ENCODE measurements around the gene ETV1.

DNA sequence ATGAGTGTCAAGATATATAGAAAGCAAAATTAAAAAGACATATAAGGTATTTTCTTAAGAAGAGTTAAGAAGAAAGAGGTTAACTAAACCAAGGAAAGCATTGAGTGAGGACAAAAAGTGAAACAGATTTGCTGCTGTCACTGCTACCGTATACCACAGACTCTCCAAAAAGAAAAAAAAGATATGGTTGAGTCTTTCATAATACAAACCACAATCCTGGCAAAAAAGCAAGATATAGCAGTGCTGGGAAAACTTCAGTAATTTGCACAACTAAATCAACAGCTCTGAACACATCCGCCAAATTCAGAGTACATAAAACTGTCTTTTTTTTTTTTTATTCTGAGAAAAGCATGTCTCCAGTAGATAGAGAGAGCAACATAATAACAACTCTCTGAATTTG is 114.7 kb downstream of the ETV1 start:
- TF ChIP-seq, protein P1, sequence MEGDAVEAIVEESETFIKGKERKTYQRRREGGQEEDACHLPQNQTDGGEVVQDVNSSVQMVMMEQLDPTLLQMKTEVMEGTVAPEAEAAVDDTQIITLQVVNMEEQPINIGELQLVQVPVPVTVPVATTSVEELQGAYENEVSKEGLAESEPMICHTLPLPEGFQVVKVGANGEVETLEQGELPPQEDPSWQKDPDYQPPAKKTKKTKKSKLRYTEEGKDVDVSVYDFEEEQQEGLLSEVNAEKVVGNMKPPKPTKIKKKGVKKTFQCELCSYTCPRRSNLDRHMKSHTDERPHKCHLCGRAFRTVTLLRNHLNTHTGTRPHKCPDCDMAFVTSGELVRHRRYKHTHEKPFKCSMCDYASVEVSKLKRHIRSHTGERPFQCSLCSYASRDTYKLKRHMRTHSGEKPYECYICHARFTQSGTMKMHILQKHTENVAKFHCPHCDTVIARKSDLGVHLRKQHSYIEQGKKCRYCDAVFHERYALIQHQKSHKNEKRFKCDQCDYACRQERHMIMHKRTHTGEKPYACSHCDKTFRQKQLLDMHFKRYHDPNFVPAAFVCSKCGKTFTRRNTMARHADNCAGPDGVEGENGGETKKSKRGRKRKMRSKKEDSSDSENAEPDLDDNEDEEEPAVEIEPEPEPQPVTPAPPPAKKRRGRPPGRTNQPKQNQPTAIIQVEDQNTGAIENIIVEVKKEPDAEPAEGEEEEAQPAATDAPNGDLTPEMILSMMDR (IDR thresholded peaks at IDR 0.05; ENCODE audit: poor library complexity, severe bottlenecking), result no peak
- TF ChIP-seq POLR2AphosphoS5 (IDR thresholded peaks at IDR 0.05), result no peak
- TF ChIP-seq, protein P2, sequence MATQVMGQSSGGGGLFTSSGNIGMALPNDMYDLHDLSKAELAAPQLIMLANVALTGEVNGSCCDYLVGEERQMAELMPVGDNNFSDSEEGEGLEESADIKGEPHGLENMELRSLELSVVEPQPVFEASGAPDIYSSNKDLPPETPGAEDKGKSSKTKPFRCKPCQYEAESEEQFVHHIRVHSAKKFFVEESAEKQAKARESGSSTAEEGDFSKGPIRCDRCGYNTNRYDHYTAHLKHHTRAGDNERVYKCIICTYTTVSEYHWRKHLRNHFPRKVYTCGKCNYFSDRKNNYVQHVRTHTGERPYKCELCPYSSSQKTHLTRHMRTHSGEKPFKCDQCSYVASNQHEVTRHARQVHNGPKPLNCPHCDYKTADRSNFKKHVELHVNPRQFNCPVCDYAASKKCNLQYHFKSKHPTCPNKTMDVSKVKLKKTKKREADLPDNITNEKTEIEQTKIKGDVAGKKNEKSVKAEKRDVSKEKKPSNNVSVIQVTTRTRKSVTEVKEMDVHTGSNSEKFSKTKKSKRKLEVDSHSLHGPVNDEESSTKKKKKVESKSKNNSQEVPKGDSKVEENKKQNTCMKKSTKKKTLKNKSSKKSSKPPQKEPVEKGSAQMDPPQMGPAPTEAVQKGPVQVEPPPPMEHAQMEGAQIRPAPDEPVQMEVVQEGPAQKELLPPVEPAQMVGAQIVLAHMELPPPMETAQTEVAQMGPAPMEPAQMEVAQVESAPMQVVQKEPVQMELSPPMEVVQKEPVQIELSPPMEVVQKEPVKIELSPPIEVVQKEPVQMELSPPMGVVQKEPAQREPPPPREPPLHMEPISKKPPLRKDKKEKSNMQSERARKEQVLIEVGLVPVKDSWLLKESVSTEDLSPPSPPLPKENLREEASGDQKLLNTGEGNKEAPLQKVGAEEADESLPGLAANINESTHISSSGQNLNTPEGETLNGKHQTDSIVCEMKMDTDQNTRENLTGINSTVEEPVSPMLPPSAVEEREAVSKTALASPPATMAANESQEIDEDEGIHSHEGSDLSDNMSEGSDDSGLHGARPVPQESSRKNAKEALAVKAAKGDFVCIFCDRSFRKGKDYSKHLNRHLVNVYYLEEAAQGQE (IDR thresholded peaks at IDR 0.05; ENCODE audit: borderline replicate concordance), result no peak
- TF ChIP-seq EP300 (conservative IDR thresholded peaks at IDR 0.05; ENCODE audit: poor library complexity, severe bottlenecking), result no peak
- no peak for TF ChIP-seq TAF1 (IDR thresholded peaks at IDR 0.05; ENCODE audit: low read depth)

All from neural cell (in vitro differentiated cells).